Progenitor cell of endocrine pancreas (in vitro differentiated cells): ENCODE results near the gene TLX1. TPM values are rescaled to one million over a fixed set of nuclear protein-coding genes. Genes with fewer than 3 reads are reported as not detected.

ENCODE experiments used
- DNase-seq: peaks from one replicate; pipeline ENCODE4 v3.0.0; 2021; ENCODE audit warnings: low spot score; ENCODE audit not compliant: unreplicated experiment
- H3K27ac Mint-ChIP-seq: 2 replicates; pipeline ENCODE4 v1.8.0; 2021; ENCODE audit warnings: mild to moderate bottlenecking, moderate library complexity, mixed read lengths
- H3K27me3 Mint-ChIP-seq: 2 replicates; pipeline ENCODE4 v1.8.0; 2021; ENCODE audit warnings: mixed read lengths
- H3K36me3 Mint-ChIP-seq: 2 replicates; pipeline ENCODE4 v1.8.0; 2022; ENCODE audit warnings: mixed read lengths; ENCODE audit not compliant: insufficient read depth
- H3K4me1 Mint-ChIP-seq: 2 replicates; pipeline ENCODE4 v1.8.0; 2021; ENCODE audit warnings: low read depth, mixed read lengths
- H3K4me3 Mint-ChIP-seq: 2 replicates; pipeline ENCODE4 v1.8.0; 2021; ENCODE audit warnings: low read depth, mild to moderate bottlenecking, moderate library complexity, mixed read lengths
- H3K9me3 Mint-ChIP-seq: 2 replicates; pipeline ENCODE4 v1.8.0; 2021; ENCODE audit warnings: low read depth, mixed read lengths
- total RNA-seq: library from RNA; stranded (reverse); gene quantifications from 2 replicates; pipeline ENCODE4 v1.2.1, GENCODE V29; 2021
- TF ChIP-seq, protein P1 (sequence below): fragments of 200-600 bp; sonication (generic); IDR thresholded peaks from one replicate; pipeline ENCODE4 v1.5.0; 2021; ENCODE audit warnings: antibody characterized with exemption, mild to moderate bottlenecking; ENCODE audit not compliant: unreplicated experiment

The TLX1 gene
- total RNA-seq, 1 donor from 2014 or later, result not detected

- DNase-seq, result no peak
- no peaks in the 10 kb centered on the region for H3K9me3 Mint-ChIP-seq
- no peaks in the 10 kb centered on the region for H3K36me3 Mint-ChIP-seq
- H3K27ac Mint-ChIP-seq, result peak overlapping the region; percentile 10
- H3K4me1 Mint-ChIP-seq, result peaks cover 15% of the 10 kb centered on the region
- TF ChIP-seq, protein P1, sequence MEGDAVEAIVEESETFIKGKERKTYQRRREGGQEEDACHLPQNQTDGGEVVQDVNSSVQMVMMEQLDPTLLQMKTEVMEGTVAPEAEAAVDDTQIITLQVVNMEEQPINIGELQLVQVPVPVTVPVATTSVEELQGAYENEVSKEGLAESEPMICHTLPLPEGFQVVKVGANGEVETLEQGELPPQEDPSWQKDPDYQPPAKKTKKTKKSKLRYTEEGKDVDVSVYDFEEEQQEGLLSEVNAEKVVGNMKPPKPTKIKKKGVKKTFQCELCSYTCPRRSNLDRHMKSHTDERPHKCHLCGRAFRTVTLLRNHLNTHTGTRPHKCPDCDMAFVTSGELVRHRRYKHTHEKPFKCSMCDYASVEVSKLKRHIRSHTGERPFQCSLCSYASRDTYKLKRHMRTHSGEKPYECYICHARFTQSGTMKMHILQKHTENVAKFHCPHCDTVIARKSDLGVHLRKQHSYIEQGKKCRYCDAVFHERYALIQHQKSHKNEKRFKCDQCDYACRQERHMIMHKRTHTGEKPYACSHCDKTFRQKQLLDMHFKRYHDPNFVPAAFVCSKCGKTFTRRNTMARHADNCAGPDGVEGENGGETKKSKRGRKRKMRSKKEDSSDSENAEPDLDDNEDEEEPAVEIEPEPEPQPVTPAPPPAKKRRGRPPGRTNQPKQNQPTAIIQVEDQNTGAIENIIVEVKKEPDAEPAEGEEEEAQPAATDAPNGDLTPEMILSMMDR, result no peak
- peaks cover 82% of the 10 kb centered on the region for H3K27me3 Mint-ChIP-seq
- H3K4me3 Mint-ChIP-seq, result no peak overlapping the region
Observed at GRCh38 chr10:101090597-101090996, 40.5 kb upstream of the TLX1 start.

GRCh38 chr10:101091546-101092290 lies 39.4 kb upstream of the TLX1 start:
- Mint-ChIP-seq H3K4me3 (no peak overlapping the region), H3K4me1 (peaks cover 13% of the 10 kb centered on the region), H3K9me3 (no peaks in the 10 kb centered on the region), H3K27ac (no peak overlapping the region), H3K36me3 (no peaks in the 10 kb centered on the region), H3K27me3 (peaks cover 79% of the 10 kb centered on the region)
- no peak for DNase-seq
- TF ChIP-seq, protein P1, result no peak

DNA sequence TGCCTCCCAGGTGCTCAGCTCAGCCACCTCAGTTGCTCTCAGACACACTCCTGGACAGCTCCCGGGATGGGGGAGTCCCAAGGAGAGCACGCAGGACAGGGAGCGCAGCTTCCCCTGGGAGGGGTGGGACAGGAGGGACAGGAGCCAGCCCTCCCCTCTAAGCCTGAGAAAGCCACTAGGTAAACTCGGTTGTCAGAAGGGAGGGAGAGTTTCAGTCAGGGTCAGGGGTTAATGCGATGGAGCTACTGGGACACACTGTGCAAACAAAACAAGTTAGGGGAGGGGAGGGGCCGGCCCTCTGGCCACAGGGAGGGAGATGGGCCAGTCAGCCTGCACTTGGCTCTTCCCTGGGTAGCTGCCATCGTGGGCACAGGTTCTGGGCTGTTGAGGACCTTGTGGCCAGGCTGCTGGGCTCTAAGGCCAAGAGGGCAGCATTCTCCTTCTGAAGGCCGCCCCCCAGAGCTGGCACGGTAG lies 38.2 kb upstream of the TLX1 start:
- no peak overlapping the region for H3K27ac Mint-ChIP-seq
- H3K27me3 Mint-ChIP-seq, result peaks cover 79% of the 10 kb centered on the region
- H3K9me3 Mint-ChIP-seq, result no peaks in the 10 kb centered on the region
- TF ChIP-seq, protein P1, result no peak
- H3K4me3 Mint-ChIP-seq, result no peak overlapping the region
- no peak for DNase-seq
- H3K4me1 Mint-ChIP-seq, result peaks cover 13% of the 10 kb centered on the region
- H3K36me3 Mint-ChIP-seq, result no peaks in the 10 kb centered on the region

DNA sequence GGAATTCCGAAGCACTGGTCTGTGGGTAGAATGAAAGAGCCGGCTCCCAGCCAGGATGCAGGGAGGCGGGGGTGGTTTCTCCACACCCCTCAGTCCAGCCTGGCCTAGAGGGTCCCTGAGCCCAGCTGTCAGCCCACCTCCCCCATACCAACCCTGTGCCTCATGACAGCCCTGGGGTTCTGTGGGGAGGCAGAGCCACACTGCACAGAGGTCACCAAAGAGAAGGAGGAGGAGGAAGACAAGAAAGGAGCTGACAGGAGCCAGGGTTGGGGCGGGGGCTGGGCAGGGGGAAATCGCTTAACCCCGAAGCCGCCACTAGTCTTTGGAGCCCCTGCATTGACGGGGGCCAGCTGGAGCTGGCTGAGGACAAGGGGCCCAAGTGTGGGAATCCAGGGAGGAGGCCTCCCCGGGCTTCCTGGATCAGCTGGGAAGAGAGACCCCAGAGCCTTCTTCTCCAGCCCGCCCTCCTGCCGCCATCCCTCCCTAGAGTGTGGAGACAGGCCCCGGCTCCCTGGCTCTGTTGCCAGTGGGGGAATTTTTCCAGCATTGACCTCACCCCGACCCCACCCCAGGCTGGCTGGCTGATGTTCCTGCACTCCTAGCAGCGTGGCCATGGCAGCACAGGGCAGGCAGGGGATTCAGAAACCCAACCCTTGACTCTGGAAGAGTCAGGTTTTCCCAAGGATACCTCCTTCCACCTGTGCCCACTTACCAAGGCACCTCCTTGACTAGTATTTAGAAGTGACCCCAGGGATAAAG lies 36.8 kb upstream of the TLX1 start:
- no peak for DNase-seq
- H3K9me3 Mint-ChIP-seq, result no peaks in the 10 kb centered on the region
- TF ChIP-seq, protein P1, result no peak
- no peak overlapping the region for H3K27ac Mint-ChIP-seq
- peaks cover 13% of the 10 kb centered on the region for H3K4me1 Mint-ChIP-seq
- H3K27me3 Mint-ChIP-seq, result peaks cover 74% of the 10 kb centered on the region
- H3K36me3 Mint-ChIP-seq, result no peaks in the 10 kb centered on the region
- no peak overlapping the region for H3K4me3 Mint-ChIP-seq

- no peaks in the 10 kb centered on the region for H3K9me3 Mint-ChIP-seq
- DNase-seq, result no peak
- H3K27me3 Mint-ChIP-seq, result peaks cover 78% of the 10 kb centered on the region
- peaks cover 13% of the 10 kb centered on the region for H3K4me1 Mint-ChIP-seq
- H3K27ac Mint-ChIP-seq, result no peak overlapping the region
- TF ChIP-seq, protein P1, result no peak
- H3K36me3 Mint-ChIP-seq, result no peaks in the 10 kb centered on the region
- H3K4me3 Mint-ChIP-seq, result no peak overlapping the region
Observed at GRCh38 chr10:101095004-101095403, 36.1 kb upstream of the TLX1 start.
